GM18907 (cell line): Measurements from ENCODE around the gene RBM18.

Source experiments
- ATAC-seq: cut with Tn5 transposase; IDR thresholded peaks from one replicate; pipeline ENCODE4 v1.9.1; 2021; ENCODE audit warnings: mild to moderate bottlenecking, moderate library complexity; ENCODE audit not compliant: unreplicated experiment

Gene RBM18

DNA sequence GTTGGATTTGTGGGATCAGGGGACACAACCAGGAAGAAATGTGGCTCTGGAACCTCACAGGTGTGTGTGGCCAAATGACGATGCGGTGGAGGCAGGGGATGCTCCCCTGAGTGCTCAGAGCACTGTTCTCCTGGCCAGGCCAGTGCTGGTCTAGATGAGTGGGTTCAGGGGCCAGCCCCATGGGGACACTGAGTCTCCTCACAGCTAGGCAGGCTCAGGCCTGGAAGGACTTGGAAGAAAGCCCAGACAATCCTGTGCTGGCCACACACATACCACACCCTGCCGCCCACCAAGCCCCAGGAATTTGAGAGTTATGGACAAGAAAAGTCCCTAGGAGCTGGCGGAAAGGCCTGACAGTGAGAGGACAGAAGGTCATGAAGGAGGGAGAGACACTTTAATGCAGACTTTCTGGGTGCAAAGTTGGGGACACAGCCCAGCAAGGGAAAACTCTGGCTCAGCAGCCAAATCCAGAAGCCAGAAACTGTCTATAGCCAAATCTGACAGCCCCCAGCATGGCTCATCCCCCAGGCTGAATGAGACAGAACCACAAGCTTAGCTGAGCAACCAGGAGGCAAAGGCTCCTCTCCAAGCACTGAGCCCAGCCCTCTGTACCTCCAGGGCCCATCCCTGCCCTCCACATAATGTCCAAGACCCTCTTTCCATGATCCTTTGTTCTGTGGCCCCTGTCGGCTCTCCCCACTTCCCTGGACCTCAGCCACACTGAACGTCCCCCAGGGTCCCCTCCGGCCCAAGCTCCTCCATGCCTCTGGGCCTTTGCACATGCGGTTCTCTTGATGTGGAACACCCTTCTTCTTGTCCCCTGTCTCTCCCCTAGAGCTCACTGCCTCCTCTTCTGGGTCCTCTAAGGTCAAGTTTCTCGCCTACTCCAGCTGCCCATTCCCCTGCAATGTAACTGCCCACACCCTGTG lies 58.3 kb downstream of the RBM18 start:
- no peak for ATAC-seq

- ATAC-seq = no peak
These were observed 59.5 kb downstream of the RBM18 start for GRCh38 chr9:122205176-122205575.

DNA sequence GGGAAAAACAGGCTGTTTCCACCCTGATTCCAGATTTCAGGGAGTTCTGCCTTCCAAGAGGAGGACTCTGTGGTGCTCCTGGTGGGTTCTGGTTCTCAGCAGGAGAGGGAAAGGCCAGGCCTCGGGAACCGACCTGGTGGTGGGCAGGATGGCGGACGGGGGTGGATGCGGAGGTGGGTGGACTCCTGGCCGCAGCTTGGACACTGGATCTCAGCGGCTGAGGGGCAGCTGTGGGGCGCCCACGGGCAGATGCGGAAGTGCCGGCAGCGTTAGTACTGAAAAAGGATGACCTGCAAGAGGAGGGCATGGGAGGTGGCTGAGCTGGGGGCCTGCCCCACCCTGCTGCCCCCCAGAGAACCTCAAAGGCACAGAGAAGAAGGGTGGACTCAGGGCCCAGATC lies 60.1 kb downstream of the RBM18 start:
- no peak for ATAC-seq

GRCh38 chr9:122204055-122204454 lies 60.6 kb downstream of the RBM18 start:
- ATAC-seq = no peak

DNA sequence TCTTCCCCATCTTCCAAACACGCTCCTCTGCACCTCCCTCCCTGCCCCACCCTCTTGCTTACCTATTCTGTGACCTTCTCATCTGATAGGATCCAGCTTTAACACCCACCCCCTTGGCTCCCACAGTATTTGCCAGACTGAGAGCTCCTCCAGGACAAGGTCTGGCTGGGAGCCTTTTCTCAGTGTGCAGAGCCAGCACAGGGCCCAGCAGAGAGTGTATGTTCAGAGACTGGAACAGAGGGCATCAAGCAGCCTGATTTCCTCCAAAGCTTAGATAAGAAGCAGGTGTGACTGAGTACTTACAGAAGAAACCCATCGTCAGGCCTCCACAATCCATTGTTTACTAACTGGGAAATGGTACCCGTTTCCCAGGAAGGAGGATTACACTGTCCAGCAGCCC lies 62.5 kb downstream of the RBM18 start:
- no peak for ATAC-seq

- no peak for ATAC-seq
These were observed 63.0 kb downstream of the RBM18 start for GRCh38 chr9:122201641-122202040.

GRCh38 chr9:122200960-122201595 lies 63.6 kb downstream of the RBM18 start:
- ATAC-seq = no peak

- no peak for ATAC-seq
These were observed 66.8 kb downstream of the RBM18 start for GRCh38 chr9:122197882-122198281.

GRCh38 chr9:122197426-122197825 lies 67.2 kb downstream of the RBM18 start:
- ATAC-seq = no peak

DNA sequence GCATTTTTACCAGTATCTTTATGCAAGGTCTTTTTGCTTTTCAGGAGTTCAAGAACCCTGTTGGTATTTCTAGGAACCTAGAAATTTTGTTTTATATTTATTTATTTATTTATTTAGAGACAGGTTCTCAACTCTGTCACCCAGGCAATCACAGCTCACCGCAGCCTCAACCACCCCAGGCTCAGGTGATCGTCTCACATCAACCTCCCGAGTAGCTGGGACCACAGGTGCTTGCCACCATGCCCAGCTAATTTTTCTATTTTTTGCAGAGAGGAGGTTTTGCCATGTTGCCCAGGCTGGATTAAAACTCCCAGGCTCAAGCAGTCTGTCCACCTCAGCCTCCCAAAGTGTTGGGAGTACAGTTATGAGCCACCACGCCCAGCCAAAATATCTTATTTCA lies 68.8 kb downstream of the RBM18 start:
- ATAC-seq = no peak

GRCh38 chr9:122193651-122194050 lies 71.0 kb downstream of the RBM18 start:
- no peak for ATAC-seq

- no peak for ATAC-seq
These were observed 71.6 kb downstream of the RBM18 start for GRCh38 chr9:122192914-122193525.

- ATAC-seq = no peak
These were observed 72.3 kb downstream of the RBM18 start for GRCh38 chr9:122192261-122192875.

DNA sequence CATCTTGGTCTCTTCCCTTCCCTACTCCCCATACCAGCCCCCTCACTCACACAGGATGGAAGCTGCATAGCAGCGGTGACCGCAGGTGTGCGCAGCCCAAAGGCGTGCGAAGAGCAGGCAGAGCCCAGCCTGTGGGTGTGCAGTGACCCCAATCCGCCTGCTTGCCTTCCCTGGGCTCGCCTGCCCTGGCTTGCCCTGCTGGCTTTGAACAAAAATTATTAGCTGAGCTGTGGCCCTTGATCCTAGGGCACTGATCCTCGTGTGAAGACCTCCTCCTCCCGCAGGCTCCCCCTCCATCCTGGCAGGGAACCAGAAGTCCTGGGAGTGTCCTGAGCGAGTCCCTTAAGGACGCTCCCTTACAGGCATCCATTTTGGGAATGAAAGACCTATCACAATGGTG lies 73.1 kb downstream of the RBM18 start:
- ATAC-seq = no peak

DNA sequence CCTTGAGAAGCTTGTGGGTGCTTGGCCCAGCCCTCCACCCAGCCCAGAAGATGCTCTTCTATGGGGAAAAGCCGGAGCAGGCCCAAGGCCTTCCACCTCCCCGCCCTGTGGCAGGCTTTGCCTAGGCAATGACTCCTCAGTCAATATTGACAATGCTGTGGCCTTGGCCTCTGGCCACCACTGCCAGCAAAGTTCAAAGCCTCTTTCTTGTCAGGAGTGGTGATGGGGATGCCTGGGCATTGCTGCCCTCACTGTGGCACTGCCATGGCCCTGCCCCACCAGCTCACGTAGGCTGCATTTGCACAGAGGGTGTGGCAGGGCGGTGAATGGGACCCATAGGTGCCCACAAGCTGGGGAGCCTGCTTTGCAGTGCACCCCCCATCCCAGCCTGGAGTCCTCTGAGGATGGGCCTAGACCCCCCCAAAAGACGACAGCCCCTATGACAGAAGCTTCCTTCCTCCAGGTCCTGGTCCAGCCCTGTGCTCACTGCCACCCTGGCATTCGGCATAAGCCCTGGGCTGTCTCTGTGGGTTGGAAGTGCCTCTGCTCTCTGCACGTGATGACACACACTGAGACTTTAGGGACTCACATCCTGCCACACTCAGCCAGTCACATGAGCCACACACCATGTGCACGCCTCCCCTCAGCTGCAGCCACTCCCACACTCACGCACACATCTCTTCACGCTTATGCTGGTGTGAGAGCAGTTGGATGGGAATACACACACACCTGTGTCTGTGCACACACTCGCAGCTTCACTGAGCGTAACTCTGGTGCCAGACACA lies 73.9 kb downstream of the RBM18 start:
- no peak for ATAC-seq

GRCh38 chr9:122188369-122188768 lies 76.3 kb downstream of the RBM18 start:
- no peak for ATAC-seq
